ENCODE measurements around the gene RAPSN. TPM values are rescaled to one million over a fixed set of nuclear protein-coding genes. Genes with fewer than 3 reads are reported as not detected.

RAPSN gene
- total RNA-seq, 2 donors from 2014 or later: 1.1 to 1.7 TPM

GRCh38 chr11:47434011-47434786, 14.7 kb downstream of the RAPSN start:
- no peak overlapping the region for H3K4me3 Mint-ChIP-seq
- no peaks in the 10 kb centered on the region for H3K27me3 Mint-ChIP-seq
- no peaks in the 10 kb centered on the region for H3K9me3 Mint-ChIP-seq
- no peak for ATAC-seq (replicated peaks)
- no peak overlapping the region for H3K27ac Mint-ChIP-seq
- H3K36me3 Mint-ChIP-seq (ENCODE audit: low read depth): no peaks in the 10 kb centered on the region
- H3K4me1 Mint-ChIP-seq: peaks cover 5% of the 10 kb centered on the region

DNA sequence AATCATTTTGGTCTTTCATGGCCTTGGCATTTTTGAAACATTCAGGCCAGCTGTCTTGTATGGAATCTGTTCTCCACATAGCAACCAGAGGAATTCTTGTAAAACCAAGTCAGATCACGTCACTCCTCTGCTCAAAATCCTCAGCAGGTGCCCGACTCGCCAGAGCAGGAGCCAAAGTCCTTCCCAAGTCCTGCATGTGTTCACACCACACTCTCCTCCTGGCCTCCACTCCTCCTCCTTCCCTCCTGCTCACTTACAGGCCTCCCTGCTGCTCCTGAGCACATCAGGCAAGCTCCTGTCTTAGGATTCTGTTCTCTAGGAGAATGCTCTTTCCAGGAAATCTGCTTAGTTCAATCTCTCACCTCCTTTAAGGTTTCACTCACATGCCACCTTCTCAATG, 15.8 kb downstream of the RAPSN start:
- Mint-ChIP-seq H3K27me3 (no peaks in the 10 kb centered on the region), H3K27ac (peak overlapping the region; percentile 30), H3K36me3 (ENCODE audit: low read depth) (no peaks in the 10 kb centered on the region), H3K4me1 (peaks cover 5% of the 10 kb centered on the region), H3K4me3 (no peak overlapping the region), H3K9me3 (no peaks in the 10 kb centered on the region)
- no peak for ATAC-seq (replicated peaks)

- H3K36me3 Mint-ChIP-seq (ENCODE audit: low read depth): peaks cover under 1% of the 10 kb centered on the region
- H3K27ac Mint-ChIP-seq: no peak overlapping the region
- H3K4me3 Mint-ChIP-seq: no peak overlapping the region
- no peaks in the 10 kb centered on the region for H3K9me3 Mint-ChIP-seq
- peaks cover 5% of the 10 kb centered on the region for H3K4me1 Mint-ChIP-seq
- no peak for ATAC-seq (replicated peaks)
- no peaks in the 10 kb centered on the region for H3K27me3 Mint-ChIP-seq
Observed at GRCh38 chr11:47431356-47432083, 17.4 kb downstream of the RAPSN start.

- Mint-ChIP-seq H3K4me1 (peaks cover 5% of the 10 kb centered on the region), H3K36me3 (ENCODE audit: low read depth) (peaks cover 10% of the 10 kb centered on the region), H3K27me3 (no peaks in the 10 kb centered on the region), H3K9me3 (no peaks in the 10 kb centered on the region), H3K4me3 (no peak overlapping the region), H3K27ac (no peak overlapping the region)
- no peak for ATAC-seq (replicated peaks)
Observed at GRCh38 chr11:47430524-47430923, 18.4 kb downstream of the RAPSN start.

GRCh38 chr11:47426062-47426956, 22.6 kb downstream of the RAPSN start, which contains the start of gene PSMC3:
Gene PSMC3 (minus strand): TSS chr11:47426439. CDS start chr11:47426279, 160 bp downstream.
- peaks cover 9% of the 10 kb centered on the region for H3K4me1 Mint-ChIP-seq
- H3K4me3 Mint-ChIP-seq: peak within 1 kb of the TSS; percentile 99
- H3K27me3 Mint-ChIP-seq: no peaks in the 10 kb centered on the region
- peaks cover 52% of the 10 kb centered on the region for H3K36me3 Mint-ChIP-seq (ENCODE audit: low read depth)
- ATAC-seq (replicated peaks): peak; percentile 97
- H3K27ac Mint-ChIP-seq: peak within 1 kb of the TSS; percentile 100
- H3K9me3 Mint-ChIP-seq: no peaks in the 10 kb centered on the region

DNA sequence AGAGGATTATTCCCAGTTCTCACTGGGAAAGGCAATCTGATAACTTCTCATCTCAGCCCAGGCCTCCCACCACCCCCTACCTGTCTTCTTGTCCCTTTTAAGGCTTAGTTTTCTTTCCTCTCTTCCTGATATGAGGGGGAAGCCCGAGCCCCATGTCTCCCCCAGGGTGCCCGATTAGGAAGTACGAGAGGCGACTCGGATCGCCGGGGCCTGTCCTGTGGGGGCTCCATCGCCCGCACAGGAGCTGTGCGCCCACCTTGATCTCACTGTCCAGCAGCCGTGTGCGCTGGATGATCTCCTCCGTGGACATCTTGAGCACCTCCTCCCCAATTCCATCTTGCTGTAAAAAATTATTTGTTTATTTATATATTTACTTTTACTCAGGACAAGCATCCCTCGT, 23.3 kb downstream of the RAPSN start:
- H3K36me3 Mint-ChIP-seq (ENCODE audit: low read depth): peaks cover 59% of the 10 kb centered on the region
- H3K27ac Mint-ChIP-seq: peak overlapping the region; percentile 100
- ATAC-seq (replicated peaks): no peak
- no peaks in the 10 kb centered on the region for H3K9me3 Mint-ChIP-seq
- no peaks in the 10 kb centered on the region for H3K27me3 Mint-ChIP-seq
- peak overlapping the region; percentile 99 for H3K4me3 Mint-ChIP-seq
- H3K4me1 Mint-ChIP-seq: peaks cover 9% of the 10 kb centered on the region

DNA sequence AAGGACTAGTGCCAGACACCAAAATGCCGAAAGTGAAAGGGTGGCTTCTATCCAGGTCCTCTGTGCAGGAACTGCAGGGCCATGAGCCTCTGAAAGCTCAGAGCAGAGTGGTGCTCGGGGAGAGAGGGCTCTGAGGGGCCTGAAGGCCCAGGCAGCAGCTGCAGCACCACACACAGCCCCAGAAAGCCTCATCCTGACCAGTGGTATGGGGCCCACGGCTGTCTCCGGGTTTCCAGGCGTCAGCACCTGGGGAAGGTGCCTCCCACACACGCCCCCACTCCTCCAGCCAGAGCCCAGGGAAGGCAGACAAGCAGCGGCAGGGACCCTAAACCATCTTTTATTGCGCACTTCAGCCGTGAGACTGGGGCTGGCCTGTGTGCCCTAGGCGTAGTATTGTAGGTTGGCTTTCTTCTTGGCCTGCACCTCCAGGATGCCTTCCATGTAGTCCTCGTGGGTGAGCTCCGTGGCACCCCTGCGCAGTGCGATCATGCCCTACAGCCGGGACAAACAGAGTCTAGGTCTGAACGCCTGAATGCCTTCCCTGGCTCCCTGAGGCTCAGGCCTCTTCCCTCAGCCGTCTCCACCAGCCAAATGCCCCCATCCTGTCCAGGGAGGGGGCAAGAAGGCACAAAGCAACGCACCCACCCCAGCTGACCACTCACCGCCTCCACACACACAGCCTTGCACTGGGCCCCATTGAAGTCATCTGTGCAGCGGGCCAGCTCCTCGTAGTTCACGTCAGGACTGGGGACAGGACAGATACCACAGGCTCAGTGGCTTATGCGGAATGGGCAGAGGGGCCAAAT, 30.3 kb downstream of the RAPSN start:
- H3K9me3 Mint-ChIP-seq: no peaks in the 10 kb centered on the region
- H3K36me3 Mint-ChIP-seq (ENCODE audit: low read depth): peaks cover 79% of the 10 kb centered on the region
- peaks cover 3% of the 10 kb centered on the region for H3K4me1 Mint-ChIP-seq
- ATAC-seq (replicated peaks): no peak
- no peak overlapping the region for H3K4me3 Mint-ChIP-seq
- H3K27me3 Mint-ChIP-seq: no peaks in the 10 kb centered on the region
- peak overlapping the region; percentile 66 for H3K27ac Mint-ChIP-seq

DNA sequence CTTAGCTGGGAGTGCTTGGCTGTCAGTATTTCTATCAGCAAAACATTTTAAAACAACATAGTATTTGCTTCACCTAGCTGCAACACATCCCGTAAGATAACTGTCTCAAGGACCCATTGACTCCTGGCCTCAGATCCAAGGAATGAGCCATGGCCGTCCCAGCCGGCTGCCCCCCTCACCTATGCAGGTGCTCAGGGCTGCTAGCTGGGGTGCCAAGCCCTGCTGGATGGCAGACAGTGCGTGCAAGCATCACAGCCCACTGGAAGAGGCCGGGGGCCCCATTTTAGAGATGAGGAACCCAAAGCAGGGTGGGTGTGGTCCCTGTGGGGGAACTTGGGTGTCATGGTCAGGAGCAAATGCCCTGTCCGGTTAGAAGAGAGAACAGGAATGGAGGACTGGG, 31.2 kb downstream of the RAPSN start:
- ATAC-seq (replicated peaks): no peak
- no peaks in the 10 kb centered on the region for H3K9me3 Mint-ChIP-seq
- H3K27me3 Mint-ChIP-seq: no peaks in the 10 kb centered on the region
- peak overlapping the region; percentile 66 for H3K27ac Mint-ChIP-seq
- no peak overlapping the region for H3K4me3 Mint-ChIP-seq
- peaks cover 76% of the 10 kb centered on the region for H3K36me3 Mint-ChIP-seq (ENCODE audit: low read depth)
- peaks cover 3% of the 10 kb centered on the region for H3K4me1 Mint-ChIP-seq

DNA sequence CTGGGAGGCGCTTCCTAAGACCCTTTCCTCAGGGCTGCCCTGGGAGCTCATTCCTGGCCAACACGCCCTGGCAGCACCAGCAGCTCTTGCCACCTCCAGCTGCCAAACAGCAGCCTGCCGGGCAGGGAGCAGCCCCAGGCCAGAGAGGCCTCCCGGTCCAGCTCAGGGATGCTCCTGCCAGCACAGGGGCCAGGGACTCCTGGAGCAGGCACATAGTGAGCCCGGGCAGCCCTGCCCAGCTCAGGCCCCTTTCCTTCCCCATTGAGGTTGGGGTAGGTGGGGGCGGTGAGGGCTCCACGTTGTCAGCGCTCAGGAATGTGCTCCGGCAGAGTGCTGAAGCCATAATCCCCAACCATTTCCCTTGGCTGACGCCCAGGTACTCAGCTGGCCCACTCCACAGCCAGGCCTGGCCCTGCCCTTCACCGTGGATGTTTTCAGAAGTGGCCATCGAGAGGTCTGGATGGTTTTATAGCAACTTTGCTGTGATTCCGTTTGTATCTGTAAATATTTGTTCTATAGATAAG, 32.9 kb downstream of the RAPSN start:
- peaks cover 59% of the 10 kb centered on the region for H3K36me3 Mint-ChIP-seq (ENCODE audit: low read depth)
- no peaks in the 10 kb centered on the region for H3K9me3 Mint-ChIP-seq
- H3K27ac Mint-ChIP-seq: no peak overlapping the region
- H3K4me1 Mint-ChIP-seq: peaks cover 3% of the 10 kb centered on the region
- no peak for ATAC-seq (replicated peaks)
- H3K27me3 Mint-ChIP-seq: no peaks in the 10 kb centered on the region
- no peak overlapping the region for H3K4me3 Mint-ChIP-seq

GRCh38 chr11:47415091-47415854, 33.7 kb downstream of the RAPSN start:
- peaks cover 51% of the 10 kb centered on the region for H3K36me3 Mint-ChIP-seq (ENCODE audit: low read depth)
- no peaks in the 10 kb centered on the region for H3K27me3 Mint-ChIP-seq
- H3K4me1 Mint-ChIP-seq: peaks cover 3% of the 10 kb centered on the region
- ATAC-seq (replicated peaks): no peak
- H3K9me3 Mint-ChIP-seq: no peaks in the 10 kb centered on the region
- H3K27ac Mint-ChIP-seq: no peak overlapping the region
- H3K4me3 Mint-ChIP-seq: no peak overlapping the region

- H3K27ac Mint-ChIP-seq: no peak overlapping the region
- no peak for ATAC-seq (replicated peaks)
- peaks cover 3% of the 10 kb centered on the region for H3K4me1 Mint-ChIP-seq
Observed at GRCh38 chr11:47414685-47415070, 34.3 kb downstream of the RAPSN start.

DNA sequence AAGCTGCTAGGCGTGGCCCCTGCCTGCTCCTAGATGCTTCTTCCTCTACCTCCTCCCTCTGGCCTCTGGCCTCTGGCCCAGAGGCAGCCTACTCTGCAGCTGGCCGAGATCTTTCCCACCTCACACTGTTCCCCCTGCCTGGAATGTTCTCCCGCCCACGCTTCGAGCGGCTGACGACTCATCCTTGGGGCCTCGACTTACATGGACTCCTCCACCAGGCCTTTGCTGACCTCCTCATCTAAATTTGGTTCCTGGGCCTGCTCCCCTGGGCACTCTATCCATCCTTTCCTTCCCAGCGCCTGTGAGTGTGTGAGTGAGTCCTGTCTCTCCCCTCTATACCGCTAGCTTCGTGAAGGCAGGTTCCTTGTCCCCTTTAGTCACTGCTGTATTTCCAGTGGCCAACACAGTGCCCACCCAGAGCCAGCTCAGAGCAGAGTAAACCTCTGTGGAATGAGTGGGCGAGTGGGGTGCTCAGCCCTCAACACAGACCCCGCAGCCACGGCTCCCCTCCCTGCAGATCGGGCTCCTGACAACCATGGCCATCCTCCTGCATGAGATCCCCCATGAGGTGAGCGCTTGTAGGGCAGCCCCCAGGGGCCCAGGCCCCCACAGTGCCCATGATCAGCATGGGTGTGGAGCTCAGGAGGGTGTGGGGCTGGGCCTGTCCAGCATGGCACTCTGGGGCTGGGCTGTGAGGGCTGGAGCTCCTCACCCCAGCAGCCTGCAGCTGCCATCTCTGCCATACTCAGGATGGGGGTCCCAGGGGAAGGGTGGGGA, 34.8 kb downstream of the RAPSN start:
- no peak for ATAC-seq (replicated peaks)
- Mint-ChIP-seq H3K36me3 (ENCODE audit: low read depth) (peaks cover 39% of the 10 kb centered on the region), H3K4me3 (no peak overlapping the region), H3K4me1 (peaks cover 3% of the 10 kb centered on the region), H3K9me3 (no peaks in the 10 kb centered on the region), H3K27ac (peak overlapping the region; percentile 64), H3K27me3 (no peaks in the 10 kb centered on the region)

More at GRCh38 chr11:47414685-47415070, 34.3 kb downstream of the RAPSN start:
- no peaks in the 10 kb centered on the region for H3K9me3 Mint-ChIP-seq
- H3K27me3 Mint-ChIP-seq: no peaks in the 10 kb centered on the region
- no peak overlapping the region for H3K4me3 Mint-ChIP-seq
- peaks cover 45% of the 10 kb centered on the region for H3K36me3 Mint-ChIP-seq (ENCODE audit: low read depth)
